Measurements from ENCODE around the gene NKAIN2. TPM values are rescaled to one million over a fixed set of nuclear protein-coding genes. Genes with fewer than 3 reads are reported as not detected.

The NKAIN2 gene
- total and polyA plus RNA-seq, 2 donors (not counting 3 experiments of a cell fraction or from before 2014, with no cell fraction given): 0.03 TPM; not detected in 1

DNA sequence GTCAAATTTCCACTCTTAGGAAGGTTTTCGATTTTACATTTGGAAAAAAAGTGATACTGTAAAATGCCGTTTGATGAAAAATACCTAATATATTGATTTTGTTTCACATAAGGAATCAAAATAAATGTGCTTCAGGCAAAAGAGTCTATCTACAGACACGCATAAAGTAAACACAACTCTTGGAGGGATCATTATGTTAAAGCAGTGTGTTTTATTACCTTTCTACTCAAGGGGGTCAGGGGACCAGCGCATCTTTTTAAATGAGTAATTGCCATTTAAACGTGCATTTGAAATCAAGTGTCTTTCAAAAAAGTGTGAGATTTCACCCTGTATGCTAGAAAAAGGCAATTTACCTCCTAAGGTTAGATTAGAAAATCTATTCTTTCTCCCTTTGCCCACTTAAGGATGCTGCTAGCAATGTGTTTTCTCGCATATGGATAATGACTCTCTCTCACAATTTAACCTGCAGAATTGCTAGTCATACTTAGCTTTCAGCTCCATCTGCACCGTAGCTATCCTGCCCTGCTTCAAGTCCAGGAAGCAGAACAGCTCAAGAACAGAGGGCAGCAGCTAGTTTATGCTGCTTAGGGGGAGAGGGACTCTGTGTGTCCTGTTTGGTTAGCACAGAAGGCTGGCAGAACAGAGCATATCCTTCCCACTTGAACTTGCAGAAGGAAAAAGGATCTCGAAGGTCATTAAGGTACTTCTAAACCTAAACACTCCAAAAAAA lies 35.0 kb downstream of the NKAIN2 start:
- Histone ChIP-seq H3K27ac (ENCODE audit: insufficient read depth, low read depth, low read length) (no peak overlapping the region), H3K36me3 (ENCODE audit: control insufficient read depth in 2 of 2, extremely low read depth in 1 of 2, insufficient read depth in 2 of 2, low read length in 2 of 2) (no peaks in the 10 kb centered on the region), H3K9me3 (replicated peaks; ENCODE audit: control insufficient read depth, insufficient read depth, low read length) (no peaks in the 10 kb centered on the region), H3K9me1 (replicated peaks; ENCODE audit: control insufficient read depth, extremely low read depth, insufficient read depth, low read length) (no peaks in the 10 kb centered on the region), H2AFZ (ENCODE audit: low read depth, low read length) (no peak overlapping the region), H4K20me1 (replicated peaks; ENCODE audit: control insufficient read depth, extremely low read depth, insufficient read depth, low read length) (no peaks in the 10 kb centered on the region), H3K4me2 (ENCODE audit: insufficient read depth, low read length) (no peak overlapping the region), H3K9ac (replicated peaks; ENCODE audit: extremely low read depth, insufficient read depth, low read length) (no peak overlapping the region), H3K79me2 (ENCODE audit: control insufficient read depth, insufficient read depth, low read length) (no peaks in the 10 kb centered on the region), H3K27me3 (ENCODE audit: control insufficient read depth in 2 of 2, insufficient read depth in 2 of 2, low read length in 2 of 2) (no peaks in the 10 kb centered on the region), H3K4me3 (replicated peaks in 1 of 3; ENCODE audit: insufficient read depth in 1 of 3, low read depth in 1 of 3, low read length in 3 of 3) (no peak overlapping the region), H3K4me1 (ENCODE audit: control insufficient read depth, extremely low read depth, insufficient read depth, low read length) (peaks cover 6% of the 10 kb centered on the region)
- BruUV-seq (replicated peaks): no TSS peak
- dilution Hi-C loops (cut with MboI; ENCODE audit: extremely low pct_ligation_motif_present, low sequenced_read_pairs): no loop called here
- DNase-seq (ENCODE audit: low read depth, low spot score) (no peak), FAIRE-seq (no peak)
- intact Hi-C loops (cut with micrococcal nuclease): no loop called here
- ChIA-PET CTCF (interaction anchor here (1.6 kb wide), 1 partner anchor 9 kb away, joined by 4 read pairs; no protein-coding TSS in a partner anchor), POLR2A (no interaction called here)
- no peak for TF ChIP-seq JUN (IDR thresholded peaks at IDR 0.05; ENCODE audit: borderline replicate concordance, insufficient read depth, insufficient read length, low read depth)
- TF ChIP-seq, protein P1, sequence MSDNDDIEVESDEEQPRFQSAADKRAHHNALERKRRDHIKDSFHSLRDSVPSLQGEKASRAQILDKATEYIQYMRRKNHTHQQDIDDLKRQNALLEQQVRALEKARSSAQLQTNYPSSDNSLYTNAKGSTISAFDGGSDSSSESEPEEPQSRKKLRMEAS (IDR thresholded peaks at IDR 0.05; ENCODE audit: insufficient read depth, insufficient read length): no peak
- no peak for TF ChIP-seq FOS (IDR thresholded peaks at IDR 0.05; ENCODE audit: borderline replicate concordance, insufficient read depth, low read length)
- TF ChIP-seq MYC (IDR thresholded peaks at IDR 0.05; ENCODE audit: low read depth, low read length): no peak
- TF ChIP-seq POLR2A (IDR thresholded peaks at IDR 0.05; ENCODE audit: low read depth, low read length): no peak
- no peak for TF ChIP-seq POLR2AphosphoS5 (IDR thresholded peaks at IDR 0.05; ENCODE audit: insufficient read depth, low read depth, low read length)
- no peak for TF ChIP-seq EZH2 (IDR thresholded peaks at IDR 0.05; ENCODE audit: borderline replicate concordance, low read depth, low read length, severe bottlenecking)
- no peak for TF ChIP-seq GATA2 (IDR thresholded peaks at IDR 0.05; ENCODE audit: insufficient read depth, insufficient read length, low read depth, low read length)
- TF ChIP-seq, protein P2, sequence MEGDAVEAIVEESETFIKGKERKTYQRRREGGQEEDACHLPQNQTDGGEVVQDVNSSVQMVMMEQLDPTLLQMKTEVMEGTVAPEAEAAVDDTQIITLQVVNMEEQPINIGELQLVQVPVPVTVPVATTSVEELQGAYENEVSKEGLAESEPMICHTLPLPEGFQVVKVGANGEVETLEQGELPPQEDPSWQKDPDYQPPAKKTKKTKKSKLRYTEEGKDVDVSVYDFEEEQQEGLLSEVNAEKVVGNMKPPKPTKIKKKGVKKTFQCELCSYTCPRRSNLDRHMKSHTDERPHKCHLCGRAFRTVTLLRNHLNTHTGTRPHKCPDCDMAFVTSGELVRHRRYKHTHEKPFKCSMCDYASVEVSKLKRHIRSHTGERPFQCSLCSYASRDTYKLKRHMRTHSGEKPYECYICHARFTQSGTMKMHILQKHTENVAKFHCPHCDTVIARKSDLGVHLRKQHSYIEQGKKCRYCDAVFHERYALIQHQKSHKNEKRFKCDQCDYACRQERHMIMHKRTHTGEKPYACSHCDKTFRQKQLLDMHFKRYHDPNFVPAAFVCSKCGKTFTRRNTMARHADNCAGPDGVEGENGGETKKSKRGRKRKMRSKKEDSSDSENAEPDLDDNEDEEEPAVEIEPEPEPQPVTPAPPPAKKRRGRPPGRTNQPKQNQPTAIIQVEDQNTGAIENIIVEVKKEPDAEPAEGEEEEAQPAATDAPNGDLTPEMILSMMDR (IDR thresholded peaks at IDR 0.05; ENCODE audit: extremely low read depth in 1 of 2, insufficient read depth in 1 of 2, low read depth in 1 of 2, low read length in 2 of 2): no peak
